Adrenal gland (tissue), 5 donors: Measurements from ENCODE around the gene ZNF521.

Experiments used
- CTCF ChIP-seq, 6 experiments: fragments of 450-650 bp in 4 of 6; fragments of 200-600 bp in 2 of 6; sonication (generic) in 1 of 6; IDR thresholded peaks; 1 replicate in 5 of 6; 2 replicates in 1 of 6; pipeline versions ENCODE4 v1.5.1 to v1.8.0; 2016 to 2021; ENCODE audit warnings: antibody characterized with exemption in 6 of 6, mild to moderate bottlenecking in 2 of 6, moderate library complexity in 1 of 6
- POLR2A ChIP-seq, 2 donors: fragments of 450-650 bp; IDR thresholded peaks; one replicate each; pipeline ENCODE4 v1.6.1; 2017; ENCODE audit warnings: antibody characterized with exemption in 2 of 2, mild to moderate bottlenecking in 2 of 2, moderate library complexity in 1 of 2
- donor health status: DM: no; HTN: no; CAD: no.

DNA sequence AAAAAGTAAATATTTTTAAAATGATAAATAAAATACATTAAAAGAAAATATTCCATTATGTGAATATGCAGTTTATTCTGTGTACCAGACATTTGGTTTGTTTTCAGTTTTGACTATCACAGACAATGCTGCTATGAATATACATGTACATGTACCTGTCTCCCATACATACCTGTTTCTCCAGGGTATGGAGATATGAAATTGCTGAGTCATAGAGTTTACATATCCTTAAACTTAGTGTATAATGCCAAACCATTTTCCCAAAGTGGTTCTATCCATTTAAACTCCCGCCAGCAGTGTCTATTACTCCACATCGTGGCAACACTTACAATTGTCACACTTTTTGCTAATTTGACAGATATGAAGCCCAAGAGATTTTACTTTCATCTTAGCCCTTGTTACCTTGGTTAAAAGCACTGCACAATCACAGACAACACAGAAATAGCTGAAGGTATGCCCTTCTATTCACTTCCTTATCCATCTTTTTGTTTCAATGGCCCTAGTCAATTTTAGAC, 56.3 kb downstream of the ZNF521 start:
- no peak for TF ChIP-seq CTCF (IDR thresholded peaks at IDR 0.05)
- TF ChIP-seq POLR2A (IDR thresholded peaks at IDR 0.05) = no peak
